ENCODE results near the gene HDAC5.

Gene HDAC5

DNA sequence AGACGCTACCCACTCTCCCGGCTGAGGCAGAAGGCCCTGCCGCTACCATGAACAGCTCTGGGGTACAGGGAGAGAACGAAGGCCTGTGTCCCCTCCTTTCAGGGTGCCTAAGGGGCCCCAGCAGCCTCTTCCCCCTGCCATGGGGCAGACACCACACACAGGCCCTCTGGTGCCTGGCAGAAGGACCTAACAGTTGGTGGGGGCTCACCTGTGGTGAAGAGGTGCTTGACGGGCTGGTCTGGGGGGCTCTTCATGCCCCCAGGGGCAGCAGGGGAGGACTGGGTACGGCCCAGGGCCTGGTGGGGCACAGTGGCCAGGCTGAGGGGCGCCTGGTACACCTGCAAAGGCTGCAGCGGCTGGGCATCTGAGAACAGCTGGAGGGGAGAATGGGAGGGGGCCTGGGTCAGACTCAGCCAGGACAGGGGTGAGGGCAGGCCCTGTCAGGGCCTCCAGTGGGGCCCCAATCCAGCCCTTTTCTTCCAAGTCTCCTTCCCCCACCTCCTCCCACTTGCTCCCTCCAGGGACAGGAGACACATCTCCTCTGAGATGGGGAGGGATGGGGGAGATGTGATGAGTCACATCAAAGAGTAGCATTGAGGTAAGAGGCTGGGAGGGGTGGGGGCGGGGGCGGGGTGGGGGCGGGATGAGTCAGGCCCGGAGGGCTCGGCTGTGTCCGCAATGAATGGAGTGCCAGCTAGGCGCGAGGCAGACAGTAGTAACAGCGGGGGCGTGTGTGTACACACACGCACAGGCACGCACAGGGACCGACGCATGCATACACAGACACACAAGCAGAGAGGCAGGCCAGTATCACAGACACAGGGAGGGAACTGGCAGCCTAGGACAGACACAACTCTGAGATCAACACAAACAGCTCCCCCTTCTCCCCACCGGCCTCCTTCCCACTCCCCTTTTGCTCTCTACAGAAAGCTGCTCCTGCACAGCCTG is 36.8 kb downstream of the HDAC5 start:
- peak; percentile 96 for DNase-seq (ENCODE audit: low read depth)

DNA sequence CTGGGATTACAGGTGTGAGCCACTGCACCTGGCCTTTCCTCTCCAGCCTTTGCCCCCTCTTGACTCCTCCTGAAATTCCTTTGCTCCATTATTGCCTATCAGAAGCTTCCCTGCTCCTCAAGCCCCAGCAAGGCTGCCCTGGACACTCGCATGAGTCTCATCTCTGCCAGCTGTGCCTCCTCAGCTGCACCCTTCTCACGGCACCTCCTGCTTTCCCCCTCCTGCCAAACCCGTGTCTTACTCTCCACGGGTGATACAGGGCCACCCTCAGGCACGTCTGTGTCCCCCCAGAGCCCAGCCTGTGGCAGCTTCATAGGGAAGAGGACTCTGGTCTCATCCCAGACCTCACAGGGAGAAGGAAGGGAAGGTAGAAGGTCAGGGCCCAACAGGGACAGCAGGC is 37.5 kb downstream of the HDAC5 start:
- DNase-seq (ENCODE audit: low read depth), result no peak

DNA sequence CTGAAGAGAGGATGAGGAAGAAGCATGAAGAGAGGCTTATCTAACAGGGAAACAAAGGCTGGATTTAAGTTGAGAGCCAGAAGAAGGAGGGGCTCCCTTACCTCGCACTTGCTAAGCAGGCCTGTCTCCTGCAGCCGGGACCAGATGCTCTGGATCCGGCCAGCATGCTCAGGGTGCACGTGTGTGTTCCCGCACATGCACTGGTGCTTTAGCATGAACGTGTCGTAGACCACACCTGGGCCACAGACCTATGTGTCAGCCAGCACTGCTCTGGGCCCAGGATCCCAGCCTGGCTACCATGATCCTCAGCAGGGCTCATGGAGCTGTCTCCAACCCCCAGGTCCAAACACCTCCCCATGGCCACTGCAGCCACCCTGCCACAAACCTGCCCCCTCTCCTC is 38.5 kb downstream of the HDAC5 start:
- DNase-seq (ENCODE audit: low read depth), result no peak

DNA sequence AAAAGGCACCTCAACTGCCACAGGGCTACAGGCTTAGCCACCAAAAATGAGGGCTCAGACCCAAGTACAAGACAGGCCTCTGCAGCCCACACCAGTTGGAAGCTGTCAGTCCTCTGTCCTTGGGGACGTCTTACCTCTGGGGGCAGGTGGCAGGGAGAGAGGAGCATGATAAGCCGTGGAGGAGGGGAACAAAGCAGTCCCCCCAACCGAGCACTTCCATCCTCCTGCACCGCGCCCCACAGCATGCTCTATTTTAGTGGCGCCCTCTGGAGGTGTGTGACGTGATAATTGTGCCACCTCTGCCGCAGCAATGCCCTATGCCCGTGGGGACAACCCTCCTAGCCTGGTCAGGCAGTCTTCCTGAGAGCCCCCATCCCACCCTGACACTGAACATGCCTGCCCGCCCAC is 39.3 kb downstream of the HDAC5 start:
- peak; percentile 60 for DNase-seq (ENCODE audit: low read depth)

DNA sequence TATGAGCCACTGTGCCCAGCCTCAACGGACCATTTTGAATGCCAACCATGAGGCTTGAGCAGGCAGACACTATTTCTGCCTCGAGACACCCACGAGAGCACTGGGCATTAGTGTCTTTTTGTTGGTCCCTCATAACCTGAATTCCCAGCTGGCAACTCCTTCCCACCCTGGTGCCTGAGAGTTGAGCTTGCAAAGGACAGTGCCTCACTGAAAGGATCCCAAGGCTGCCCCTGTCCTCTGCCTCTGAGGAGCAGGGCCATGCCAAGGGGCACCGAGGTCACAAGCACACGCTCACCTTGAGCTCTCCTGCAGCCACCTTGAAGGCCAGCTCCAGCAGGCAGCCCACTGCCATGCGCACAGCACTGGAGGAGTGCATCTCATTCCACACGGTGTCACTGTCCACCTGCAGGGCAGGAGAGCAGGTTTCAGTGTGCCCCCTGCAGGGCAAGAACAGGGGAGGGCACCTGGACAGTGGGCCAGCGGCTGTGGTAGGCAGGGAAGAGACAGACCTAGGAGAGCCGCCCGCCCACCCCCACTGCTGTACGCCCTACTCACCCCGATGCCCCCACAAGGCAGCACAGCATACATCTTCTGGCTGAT is 40.1 kb downstream of the HDAC5 start:
- DNase-seq (ENCODE audit: low read depth), result peak; percentile 59

DNA sequence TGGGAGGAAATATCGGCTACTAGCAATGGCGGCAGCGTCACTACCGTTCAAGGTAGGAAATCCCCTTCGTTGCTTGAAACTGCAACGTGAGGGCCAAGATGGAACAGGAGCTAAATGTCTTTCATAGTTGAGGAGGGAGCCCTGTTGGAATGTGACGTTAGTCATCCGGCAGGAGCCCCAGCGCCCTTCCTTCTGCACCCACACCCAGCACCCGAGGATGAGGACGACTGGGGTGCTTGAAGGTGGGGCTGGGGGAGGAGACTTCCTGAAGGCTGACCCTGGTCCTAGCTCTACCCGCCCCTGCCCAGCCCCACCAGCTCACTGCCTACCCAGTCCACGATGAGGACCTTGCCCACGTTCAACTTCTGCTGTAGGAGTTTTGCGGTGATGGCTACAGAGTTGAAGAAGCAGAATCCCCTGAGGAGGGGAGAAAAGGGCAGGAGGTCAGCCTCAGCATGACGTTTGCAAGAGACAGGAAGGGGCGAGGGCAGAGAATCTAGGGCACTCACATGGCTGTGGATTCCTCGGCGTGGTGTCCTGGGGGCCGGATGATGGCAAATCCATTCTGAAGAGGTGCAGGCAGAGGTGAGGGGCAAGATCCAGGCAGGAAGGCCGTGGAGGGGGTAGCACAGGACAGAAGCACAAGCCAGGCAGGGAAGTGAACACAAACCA is 41.0 kb downstream of the HDAC5 start:
- DNase-seq (ENCODE audit: low read depth), result no peak

DNA sequence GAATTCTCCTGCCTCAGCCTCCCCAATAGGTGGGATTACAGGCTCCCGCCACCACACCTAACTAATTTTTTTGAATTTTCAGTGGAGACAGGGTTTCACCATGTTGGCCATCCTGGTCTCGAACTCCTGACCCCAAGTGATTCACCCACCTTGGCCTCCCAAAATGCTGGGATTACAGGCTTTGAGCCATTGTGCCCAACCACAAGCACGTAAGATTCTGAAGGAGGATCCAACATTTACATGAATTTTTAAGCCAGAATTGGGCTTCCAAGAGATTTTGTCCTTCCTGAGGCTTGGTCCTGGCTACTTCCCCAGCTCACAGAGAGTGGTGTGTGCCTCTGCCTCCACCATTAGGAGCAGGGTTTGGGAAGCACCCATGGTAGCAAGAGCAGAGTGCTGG is 41.8 kb downstream of the HDAC5 start:
- DNase-seq (ENCODE audit: low read depth), result peak; percentile 46

DNA sequence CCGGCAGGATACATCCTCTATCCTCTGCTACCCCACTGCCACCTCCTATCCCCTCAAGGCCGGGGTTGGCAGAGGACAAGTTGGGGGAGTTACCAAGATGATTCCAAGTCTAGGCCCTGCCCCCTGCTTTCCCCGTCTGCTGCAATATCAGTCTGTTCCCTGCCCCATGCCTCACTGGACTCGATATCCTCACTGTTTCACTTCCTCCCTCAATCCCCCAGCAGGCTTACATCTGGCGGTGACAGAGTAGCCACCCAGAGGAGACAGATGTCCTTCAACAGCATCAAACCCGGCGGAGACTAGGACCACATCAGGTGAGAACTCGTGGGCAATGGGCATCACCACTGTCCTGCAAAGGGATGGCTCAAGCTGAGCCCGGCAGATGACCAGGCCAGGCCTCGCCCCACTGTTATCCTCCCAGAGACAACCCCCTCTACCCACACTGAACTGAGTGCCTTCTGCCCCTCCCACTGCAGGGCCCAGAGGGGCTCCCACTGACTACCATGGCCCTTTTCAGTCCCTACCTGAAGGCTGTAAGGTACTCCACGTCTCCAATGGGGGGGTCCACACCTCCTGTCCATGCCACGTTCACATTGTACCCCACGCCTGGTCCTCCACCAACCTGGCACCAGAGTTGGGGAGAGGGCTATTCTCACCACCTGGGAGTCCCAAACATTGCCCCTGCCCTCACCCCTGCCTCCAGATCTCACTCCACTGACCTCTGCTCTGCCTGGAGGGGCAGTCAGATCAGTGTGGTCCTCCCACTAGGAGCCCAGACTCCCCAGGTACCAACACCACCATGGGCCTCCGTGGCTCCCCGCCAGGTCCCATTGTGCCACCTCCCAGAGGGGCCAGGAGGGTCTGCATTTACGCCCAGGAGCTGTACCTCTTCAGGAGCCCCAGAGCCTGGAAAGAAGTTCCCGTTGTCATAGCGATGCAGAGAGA is 43.3 kb downstream of the HDAC5 start:
- no peak for DNase-seq (ENCODE audit: low read depth)

DNA sequence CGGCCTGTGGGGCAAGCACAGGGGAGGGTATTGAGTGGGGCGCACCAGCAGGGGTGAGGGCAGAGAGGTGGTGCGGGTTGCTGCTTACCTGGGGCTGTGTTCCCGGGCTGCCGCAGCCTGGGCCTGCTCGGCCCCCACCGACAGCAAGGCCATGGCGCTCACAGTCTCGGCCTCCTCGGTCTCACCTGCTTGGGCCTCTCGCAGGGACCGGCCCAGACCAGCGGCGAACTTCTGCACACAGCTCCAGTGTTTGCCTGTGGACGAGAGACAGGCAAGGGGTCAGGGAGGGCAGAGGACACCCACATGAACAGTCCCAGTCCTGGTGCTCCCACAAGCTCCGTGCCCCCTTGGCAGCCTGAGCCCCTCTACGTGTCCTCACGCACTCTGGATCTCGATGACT is 45.0 kb downstream of the HDAC5 start:
- DNase-seq (ENCODE audit: low read depth), result no peak

DNA sequence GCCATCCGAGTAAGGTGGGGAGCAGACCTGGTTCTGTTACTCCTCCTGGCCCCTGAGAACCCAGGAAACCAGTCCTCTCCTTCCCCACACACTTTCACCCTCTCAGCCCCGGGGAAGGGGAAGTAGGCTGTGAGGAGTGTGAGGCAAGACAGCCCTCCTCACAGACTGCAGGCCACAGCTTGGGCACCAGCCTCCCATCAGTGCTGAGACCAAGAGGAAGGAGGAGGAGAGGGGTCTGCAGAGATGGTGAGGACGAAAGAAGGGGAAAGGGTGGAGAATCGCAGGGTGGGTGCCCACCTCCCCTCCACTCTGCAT is 45.9 kb downstream of the HDAC5 start:
- DNase-seq (ENCODE audit: low read depth), result no peak

DNA sequence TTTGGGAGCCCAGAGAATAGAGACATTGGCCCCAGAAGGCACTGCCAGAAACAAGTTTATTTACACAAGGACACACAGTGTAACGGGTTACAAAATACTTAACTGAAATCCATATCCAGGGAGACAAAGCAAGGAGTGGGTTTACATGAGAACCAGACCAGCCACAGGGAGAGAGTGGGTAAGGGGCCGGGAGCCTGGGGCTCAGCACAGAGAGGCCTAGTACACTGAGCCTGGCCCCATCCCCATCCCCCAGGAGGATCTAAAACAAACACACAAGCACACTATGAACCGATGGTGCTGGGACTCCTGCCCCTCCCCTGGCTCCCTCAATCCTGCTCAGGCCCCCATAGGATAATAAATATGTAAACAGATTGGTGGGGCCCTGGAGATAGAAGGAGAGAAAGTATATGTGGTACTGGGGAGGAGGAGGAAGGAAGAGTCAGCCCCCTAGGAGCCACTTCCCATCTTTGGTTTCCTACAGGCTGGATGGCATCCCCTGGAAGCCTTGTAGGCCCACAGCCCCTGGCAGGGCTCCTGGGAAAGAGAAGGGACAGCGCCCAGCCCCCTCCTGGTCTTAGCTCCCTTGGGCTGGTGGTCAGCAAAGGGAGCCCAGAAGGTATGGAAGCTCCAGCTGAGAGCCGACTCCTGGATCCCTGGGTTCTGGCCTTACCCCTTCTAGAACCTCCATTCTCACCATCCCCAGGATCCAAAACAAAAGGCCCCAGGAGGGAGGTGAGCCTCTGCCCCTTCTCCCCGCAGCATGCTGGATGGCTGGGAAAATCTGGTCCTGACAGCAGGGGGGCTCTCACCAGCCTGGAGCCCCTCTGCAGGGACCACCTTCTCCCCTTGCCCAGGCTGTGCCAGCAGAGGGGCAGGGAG is 46.5 kb downstream of the HDAC5 start:
- DNase-seq (ENCODE audit: low read depth), result no peak

DNA sequence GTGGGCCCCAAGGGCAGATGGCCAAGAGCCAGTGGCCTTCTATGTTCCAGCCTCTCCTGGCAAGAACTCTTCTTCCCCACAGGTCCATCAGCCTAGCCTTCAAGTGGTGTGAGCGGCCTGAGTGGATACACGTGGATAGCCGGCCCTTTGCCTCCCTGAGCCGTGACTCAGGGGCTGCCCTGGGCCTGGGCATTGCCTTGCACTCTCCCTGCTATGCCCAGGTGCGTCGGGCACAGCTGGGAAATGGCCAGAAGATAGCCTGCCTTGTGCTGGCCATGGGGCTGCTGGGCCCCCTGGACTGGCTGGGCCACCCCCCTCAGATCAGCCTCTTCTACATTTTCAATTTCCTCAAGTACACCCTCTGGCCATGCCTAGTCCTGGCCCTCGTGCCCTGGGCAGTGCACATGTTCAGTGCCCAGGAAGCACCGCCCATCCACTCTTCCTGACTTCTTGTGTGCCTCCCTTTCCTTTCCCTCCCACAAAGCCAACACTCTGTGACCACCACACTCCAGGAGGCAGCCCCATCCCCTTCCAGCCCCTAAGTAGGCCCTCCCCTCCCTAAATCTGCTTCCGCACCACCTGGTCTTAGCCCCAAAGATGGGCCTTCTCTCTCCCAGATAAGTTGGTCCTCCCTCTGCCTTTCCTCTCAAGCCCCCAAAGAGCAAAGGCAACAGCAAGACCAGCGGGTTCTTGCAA is 47.7 kb downstream of the HDAC5 start:
- no peak for DNase-seq (ENCODE audit: low read depth)

DNA sequence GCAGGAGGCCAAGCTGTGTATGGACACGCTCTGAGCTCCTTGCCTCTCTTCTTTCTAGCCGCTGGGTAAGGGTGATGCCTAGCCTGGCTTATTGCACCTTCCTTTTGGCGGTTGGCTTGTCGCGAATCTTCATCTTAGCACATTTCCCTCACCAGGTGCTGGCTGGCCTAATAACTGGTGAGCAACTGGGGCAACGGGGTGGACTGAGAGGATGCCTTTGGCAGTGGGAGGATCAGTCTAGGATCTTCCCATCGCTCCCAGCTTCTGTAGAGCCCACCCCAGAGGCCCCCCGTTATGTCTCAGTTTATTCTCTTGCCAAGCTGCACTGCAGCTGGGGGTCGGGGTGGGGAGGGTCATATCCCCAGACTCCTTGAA is 48.5 kb downstream of the HDAC5 start:
- DNase-seq (ENCODE audit: low read depth), result no peak

DNA sequence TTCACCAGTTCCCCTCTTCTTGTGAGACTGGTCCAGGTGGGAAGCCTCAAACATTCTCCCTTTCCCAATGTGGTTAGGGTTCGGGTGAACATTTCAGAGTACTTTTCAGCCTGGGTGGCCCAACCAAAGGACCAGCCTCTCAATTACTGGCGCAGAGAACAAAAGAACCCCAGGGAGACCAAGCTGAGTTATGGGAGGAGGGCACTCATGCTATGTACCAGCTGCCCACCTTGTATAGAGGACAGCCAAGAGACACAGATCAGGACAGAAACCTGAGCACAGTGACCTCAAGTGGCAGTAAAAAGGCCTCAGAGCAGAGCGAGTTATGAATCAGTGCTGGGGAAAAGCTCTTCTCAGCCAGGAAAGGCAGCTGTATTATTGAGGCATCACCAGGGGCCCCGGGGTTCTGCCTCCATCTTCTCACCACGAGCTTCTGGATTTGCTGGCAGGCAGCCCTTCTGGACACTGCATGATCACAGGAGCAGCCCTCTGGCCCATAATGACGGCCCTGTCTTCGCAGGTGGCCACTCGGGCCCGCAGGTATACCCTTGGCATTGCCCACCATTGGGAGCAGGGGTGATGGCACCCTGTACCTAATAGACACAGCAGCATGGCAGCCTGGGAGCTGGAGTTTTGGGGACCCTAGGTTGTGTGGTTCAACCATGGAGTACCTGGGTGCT is 49.1 kb downstream of the HDAC5 start:
- DNase-seq (ENCODE audit: low read depth), result no peak

DNA sequence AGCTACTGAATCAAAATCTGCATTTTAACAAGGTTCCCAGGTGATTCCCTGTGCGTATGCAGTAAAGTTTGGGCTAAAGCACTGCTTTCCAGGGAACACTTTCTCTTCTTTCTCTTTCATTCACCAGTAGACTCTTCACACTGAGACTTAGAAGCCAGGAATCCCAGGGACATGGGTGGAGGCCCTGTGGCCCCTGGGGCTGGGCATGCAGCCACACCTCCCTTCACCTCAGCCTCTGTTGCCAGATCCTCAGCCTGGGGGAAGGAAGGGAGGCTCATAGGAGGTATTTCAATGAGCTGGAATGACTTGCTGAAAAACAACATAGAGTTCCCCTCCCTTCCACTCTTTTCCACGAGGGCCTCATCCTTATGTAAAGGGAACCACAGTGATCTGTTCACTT is 51.7 kb downstream of the HDAC5 start:
- peak; percentile 44 for DNase-seq (ENCODE audit: low read depth)

DNA sequence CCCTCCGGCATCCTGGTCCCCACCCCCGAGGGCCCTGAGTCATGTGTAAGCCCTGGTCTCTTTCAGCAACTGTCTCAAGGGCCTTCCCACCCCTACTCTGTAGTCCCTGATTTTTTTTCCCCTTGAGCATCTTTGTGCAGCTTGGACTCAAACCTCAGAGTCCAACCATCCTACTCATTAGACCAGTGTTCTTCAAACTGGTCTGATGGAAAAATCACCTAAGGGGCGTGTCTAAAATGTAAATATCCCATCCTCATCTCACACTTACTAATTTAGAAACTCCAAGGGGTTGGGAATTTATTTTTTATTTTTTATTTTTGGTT is 52.3 kb downstream of the HDAC5 start:
- DNase-seq (ENCODE audit: low read depth), result peak; percentile 98

DNA sequence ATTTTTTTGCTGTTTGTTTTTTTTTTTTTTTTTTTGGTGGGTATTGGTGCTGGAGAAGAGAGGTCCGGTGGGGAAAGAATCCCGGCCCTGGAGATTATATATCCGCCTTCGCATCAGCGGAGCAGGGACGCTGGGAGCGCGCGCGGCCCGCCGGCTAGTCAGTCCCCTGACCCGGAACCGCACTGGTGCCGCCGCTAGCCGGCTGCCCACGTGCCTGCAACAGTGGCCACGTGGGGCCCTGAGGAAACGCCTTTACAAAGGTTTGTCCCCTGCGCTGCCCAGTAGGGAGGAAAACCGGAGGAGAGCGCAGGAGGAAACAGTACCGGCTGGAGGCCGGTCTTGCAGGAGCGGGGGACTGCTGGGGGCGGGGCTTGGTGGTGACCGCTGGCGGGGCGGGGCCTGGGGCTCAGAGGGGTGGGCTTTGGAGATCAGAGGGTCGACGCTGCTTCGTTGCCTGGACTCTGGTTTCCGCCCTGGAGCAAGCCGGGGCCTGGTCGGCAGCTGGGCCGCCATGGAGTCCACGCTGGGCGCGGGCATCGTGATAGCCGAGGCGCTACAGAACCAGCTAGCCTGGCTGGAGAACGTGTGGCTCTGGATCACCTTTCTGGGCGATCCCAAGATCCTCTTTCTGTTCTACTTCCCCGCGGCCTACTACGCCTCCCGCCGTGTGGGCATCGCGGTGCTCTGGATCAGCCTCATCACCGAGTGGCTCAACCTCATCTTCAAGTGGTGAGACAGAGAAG is 52.8 kb downstream of the HDAC5 start, which contains the start of gene G6PC3:
G6PC3 (plus strand) TSS at position 281 of the 743 bp plus-strand sequence; CDS start at position 512, 231 bp downstream.
- DNase-seq (ENCODE audit: low read depth), result peak; percentile 100

DNA sequence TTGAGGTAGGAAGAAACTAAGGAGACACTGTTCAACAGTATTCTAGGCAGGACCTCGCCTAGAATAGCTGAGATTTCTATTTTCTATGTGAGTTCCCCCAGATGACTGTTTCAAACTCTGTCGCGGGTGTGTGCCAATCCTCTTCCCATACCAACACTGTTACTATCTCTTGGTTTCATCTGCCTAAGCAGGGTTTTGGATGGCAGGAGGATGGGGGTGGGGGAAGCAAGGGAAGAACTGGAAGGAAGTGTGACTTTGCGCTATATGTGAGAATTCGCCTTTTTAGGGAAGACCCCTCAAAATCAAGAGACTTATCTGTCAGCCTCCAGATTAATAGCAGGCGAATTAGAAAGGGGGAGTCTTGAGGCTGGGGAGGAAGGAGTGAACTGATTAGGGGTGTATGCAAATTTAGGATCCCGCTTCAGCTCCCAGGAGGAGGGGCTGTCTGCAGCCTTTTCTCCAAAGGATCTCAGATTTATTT is 53.4 kb downstream of the HDAC5 start:
- DNase-seq (ENCODE audit: low read depth), result peak; percentile 56

DNA sequence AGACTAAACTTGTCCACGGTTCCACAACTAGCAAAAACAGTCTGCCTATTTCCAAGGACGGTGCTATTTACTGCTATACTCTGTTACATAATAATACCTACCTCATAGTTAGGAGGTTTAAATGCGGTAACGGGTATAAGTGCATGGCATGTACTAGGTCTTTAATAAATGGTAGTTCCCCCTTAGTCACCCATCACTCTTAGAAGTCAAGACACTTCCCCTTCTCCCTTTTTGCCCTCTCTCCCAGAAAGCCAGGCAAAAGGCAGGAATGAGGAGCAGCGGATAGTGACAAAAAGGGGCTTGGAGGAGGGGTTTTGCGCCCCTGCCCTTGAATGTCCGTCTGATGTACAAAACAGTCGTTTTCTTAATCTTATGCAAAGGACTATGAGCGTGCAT is 55.9 kb downstream of the HDAC5 start:
- DNase-seq (ENCODE audit: low read depth), result no peak
